ENCODE measurements around the gene CEP57L1.

DNA sequence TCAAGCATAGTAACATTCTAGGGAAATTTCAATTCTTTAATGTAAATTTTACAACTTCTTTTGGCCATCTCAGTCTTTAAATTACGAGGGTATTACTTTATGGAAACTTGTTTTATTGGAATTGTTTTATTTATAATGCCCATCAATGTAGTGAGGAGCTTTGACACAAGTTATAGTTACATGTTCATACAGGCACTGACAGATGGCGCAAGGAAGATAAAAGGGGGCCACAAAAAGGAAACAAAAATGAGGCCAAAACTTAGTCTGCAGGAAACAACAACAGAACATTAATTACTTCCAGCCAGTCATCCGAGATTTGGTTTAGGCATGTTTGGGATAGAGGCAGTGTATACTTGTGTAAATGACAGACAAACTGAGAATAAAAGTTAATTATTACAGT lies 18.9 kb upstream of the CEP57L1 start:
- TF ChIP-seq POLR2A (IDR thresholded peaks at IDR 0.05; ENCODE audit: extremely low read depth, insufficient read length) (no peak), MYC (IDR thresholded peaks at IDR 0.05; ENCODE audit: low read depth, low read length) (no peak)
- TF ChIP-seq, protein P1, sequence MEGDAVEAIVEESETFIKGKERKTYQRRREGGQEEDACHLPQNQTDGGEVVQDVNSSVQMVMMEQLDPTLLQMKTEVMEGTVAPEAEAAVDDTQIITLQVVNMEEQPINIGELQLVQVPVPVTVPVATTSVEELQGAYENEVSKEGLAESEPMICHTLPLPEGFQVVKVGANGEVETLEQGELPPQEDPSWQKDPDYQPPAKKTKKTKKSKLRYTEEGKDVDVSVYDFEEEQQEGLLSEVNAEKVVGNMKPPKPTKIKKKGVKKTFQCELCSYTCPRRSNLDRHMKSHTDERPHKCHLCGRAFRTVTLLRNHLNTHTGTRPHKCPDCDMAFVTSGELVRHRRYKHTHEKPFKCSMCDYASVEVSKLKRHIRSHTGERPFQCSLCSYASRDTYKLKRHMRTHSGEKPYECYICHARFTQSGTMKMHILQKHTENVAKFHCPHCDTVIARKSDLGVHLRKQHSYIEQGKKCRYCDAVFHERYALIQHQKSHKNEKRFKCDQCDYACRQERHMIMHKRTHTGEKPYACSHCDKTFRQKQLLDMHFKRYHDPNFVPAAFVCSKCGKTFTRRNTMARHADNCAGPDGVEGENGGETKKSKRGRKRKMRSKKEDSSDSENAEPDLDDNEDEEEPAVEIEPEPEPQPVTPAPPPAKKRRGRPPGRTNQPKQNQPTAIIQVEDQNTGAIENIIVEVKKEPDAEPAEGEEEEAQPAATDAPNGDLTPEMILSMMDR (IDR thresholded peaks at IDR 0.05; ENCODE audit: low read depth, low read length) = no peak
